CD4-positive, alpha-beta T cell (primary cell): Measurements from ENCODE around the gene NPC1. TPM values are rescaled to one million over a fixed set of nuclear protein-coding genes. Genes with fewer than 3 reads are reported as not detected.

Experiments used
- ATAC-seq: fragments of 200-7000 bp; cut with Tn5 transposase; one replicate; pipeline ENCODE4 v1.10.0; 2022; ENCODE audit warnings: mild to moderate bottlenecking; ENCODE audit not compliant: poor library complexity
- CTCF ChIA-PET: fragments of 350-600 bp; sonication (Branson Sonifier 250); formaldehyde crosslinking; loops from one replicate; lab custom pipeline; 2021; ENCODE audit warnings: antibody characterized with exemption, inconsistent platforms; lab: Charles Lee
- POLR2A ChIA-PET: fragments of 350-600 bp; sonication (Branson Sonifier 250); formaldehyde crosslinking; loops from one replicate; lab custom pipeline; 2021; ENCODE audit warnings: antibody characterized with exemption, inconsistent platforms; lab: Charles Lee
- DNase-seq, 14 experiments: peaks; one replicate each; pipeline ENCODE4 v3.0.0-alpha.2; 2013 to 2020; ENCODE audit warnings: mixed read lengths in 2 of 14
- H3K27ac ChIP-seq, 2 donors: one replicate each; pipeline versions ENCODE4 v1.5.1 to v1.7.0; 2013; ENCODE audit warnings: low read length in 2 of 2, low read depth in 1 of 2, mild to moderate bottlenecking in 1 of 2
- H3K27me3 ChIP-seq, 2 experiments: 1 replicate in 1 of 2; 2 replicates in 1 of 2; pipeline versions ENCODE4 v1.6.1 to v1.7.0; 2013; ENCODE audit warnings: low read length in 2 of 2, control low read depth in 1 of 2, mild to moderate bottlenecking in 1 of 2, moderate library complexity in 1 of 2; ENCODE audit not compliant: insufficient read depth in 2 of 2, control insufficient read depth in 1 of 2
- H3K36me3 ChIP-seq: one replicate; pipeline ENCODE4 v1.6.1; 2013; ENCODE audit warnings: low read length, control low read depth; ENCODE audit not compliant: insufficient read depth
- H3K4me1 ChIP-seq: one replicate; pipeline ENCODE4 v1.6.1; 2013; ENCODE audit warnings: low read length, control low read depth; ENCODE audit not compliant: insufficient read depth
- H3K4me3 ChIP-seq: one replicate; pipeline ENCODE4 v1.5.1; 2013; ENCODE audit warnings: mild to moderate bottlenecking, low read length, moderate library complexity
- H3K9me3 ChIP-seq, 2 experiments: 1 replicate in 1 of 2; 2 replicates in 1 of 2; pipeline versions ENCODE4 v1.6.1 to v1.7.0; 2013; ENCODE audit warnings: low read length in 2 of 2, mild to moderate bottlenecking in 2 of 2, control low read depth in 1 of 2, moderate library complexity in 1 of 2; ENCODE audit not compliant: control insufficient read depth in 1 of 2, insufficient read depth in 1 of 2
- H3K27ac Mint-ChIP-seq: one replicate; pipeline ENCODE4 v1.8.0; 2020; ENCODE audit warnings: mixed read lengths
- H3K27me3 Mint-ChIP-seq: one replicate; pipeline ENCODE4 v1.8.0; 2021; ENCODE audit warnings: mixed read lengths
- H3K36me3 Mint-ChIP-seq: one replicate; pipeline ENCODE4 v1.8.0; 2021; ENCODE audit warnings: low read depth, mixed read lengths
- H3K4me1 Mint-ChIP-seq: one replicate; pipeline ENCODE4 v1.8.0; 2021; ENCODE audit warnings: low read depth, mixed read lengths
- H3K4me3 Mint-ChIP-seq: one replicate; pipeline ENCODE4 v1.8.0; 2020; ENCODE audit warnings: mild to moderate bottlenecking, mixed read lengths
- H3K9me3 Mint-ChIP-seq: one replicate; pipeline ENCODE4 v1.8.0; 2020; ENCODE audit warnings: mixed read lengths
- CTCF ChIP-seq: fragments of 200-600 bp; IDR thresholded peaks from one replicate; pipeline ENCODE4 v1.8.0; 2022; ENCODE audit warnings: antibody characterized with exemption, mild to moderate bottlenecking
- intact Hi-C, 2 experiments: fragments of 100-400 bp; cut with DNase I in 1 of 2; cut with micrococcal nuclease in 1 of 2; formaldehyde crosslinking; loops; one replicate each; pipeline versions ENCODE4 v1.15.1 to v1.9.0; 2023 to 2025; cut with DNase I, micrococcal nuclease
- total RNA-seq, 174 experiments: library from RNA in 2 of 174; stranded (reverse) in 2 of 174; gene quantifications; one replicate each; pipeline ENCODE4 v1.2.3 and lab custom pipeline; 2021 to 2026

Gene NPC1
- total RNA-seq, 2 experiments from 2014 or later: 17.2 to 17.6 TPM

GRCh38 chr18:23619388-23619881 is 33.1 kb upstream of the NPC1 start:
- DNase-seq (peak in 5 of 14 experiments; percentile 0 to 36 (median 5)), ATAC-seq (peak; percentile 37)
- intact Hi-C loops: no loop called here
- Mint-ChIP-seq H3K4me3 (peak overlapping the region; percentile 48), H3K27me3 (peaks cover 52% of the 10 kb centered on the region), H3K27ac (no peak overlapping the region), H3K36me3 (no peaks in the 10 kb centered on the region), H3K4me1 (peaks cover 6% of the 10 kb centered on the region), H3K9me3 (no peaks in the 10 kb centered on the region)
- peaks cover 12% of the 10 kb centered on the region for H3K4me1 ChIP-seq
- H3K4me3 ChIP-seq: peak overlapping the region; percentile 39
- H3K36me3 ChIP-seq: no peaks in the 10 kb centered on the region
- ChIA-PET POLR2A (no interaction called here), CTCF (no interaction called here)
- peaks cover 0 to 4% of the 10 kb centered on the region in 2 experiments for H3K9me3 ChIP-seq
- no peak overlapping the region for H3K27ac ChIP-seq
- no peak for TF ChIP-seq CTCF
- H3K27me3 ChIP-seq: peaks cover 26 to 30% of the 10 kb centered on the region in 2 experiments

GRCh38 chr18:23618862-23619387 is 32.6 kb upstream of the NPC1 start:
- Mint-ChIP-seq H3K36me3 (no peaks in the 10 kb centered on the region), H3K27me3 (peaks cover 52% of the 10 kb centered on the region), H3K9me3 (no peaks in the 10 kb centered on the region), H3K4me3 (peak overlapping the region; percentile 30), H3K27ac (no peak overlapping the region), H3K4me1 (peaks cover 6% of the 10 kb centered on the region)
- Histone ChIP-seq H3K4me1 (peaks cover 12% of the 10 kb centered on the region), H3K27me3 (peaks cover 26 to 30% of the 10 kb centered on the region in 2 experiments), H3K4me3 (peak overlapping the region; percentile 39), H3K36me3 (no peaks in the 10 kb centered on the region), H3K9me3 (peaks cover 0 to 4% of the 10 kb centered on the region in 2 experiments), H3K27ac (no peak overlapping the region)
- ATAC-seq: no peak
- intact Hi-C loops: no loop called here
- ChIA-PET POLR2A (interaction anchor here (0.9 kb wide), 1 partner anchor 193 kb away, joined by 3 read pairs; no protein-coding TSS in a partner anchor), CTCF (no interaction called here)
- peak in 3 of 14 experiments; percentile 6 to 26 (median 24) for DNase-seq
- no peak for TF ChIP-seq CTCF

GRCh38 chr18:23617412-23618014 is 31.2 kb upstream of the NPC1 start:
- no peaks in the 10 kb centered on the region for H3K9me3 Mint-ChIP-seq
- POLR2A ChIA-PET: no interaction called here
- no peak for TF ChIP-seq CTCF
- Histone ChIP-seq H3K36me3 (no peaks in the 10 kb centered on the region), H3K9me3 (peaks cover 0 to 4% of the 10 kb centered on the region in 2 experiments), H3K4me1 (peaks cover 12% of the 10 kb centered on the region), H3K27ac (no peak overlapping the region), H3K27me3 (peaks cover 26 to 30% of the 10 kb centered on the region in 2 experiments), H3K4me3 (no peak overlapping the region)
- H3K4me1 Mint-ChIP-seq: peaks cover 6% of the 10 kb centered on the region
- H3K27ac Mint-ChIP-seq: no peak overlapping the region
- H3K27me3 Mint-ChIP-seq: peaks cover 52% of the 10 kb centered on the region
- CTCF ChIA-PET: interaction anchor here (0.9 kb wide), 1 partner anchor 86 kb away, joined by 3 read pairs; no protein-coding TSS in a partner anchor
- DNase-seq: no peak
- H3K36me3 Mint-ChIP-seq: no peaks in the 10 kb centered on the region
- no peak overlapping the region for H3K4me3 Mint-ChIP-seq
- intact Hi-C loops: no loop called here
- no peak for ATAC-seq
